Osteocyte (in vitro differentiated cells): ENCODE results near the gene ANGPTL7. TPM values are rescaled to one million over a fixed set of nuclear protein-coding genes. Genes with fewer than 3 reads are reported as not detected.

ENCODE experiments used
- DNase-seq: peaks from one replicate; pipeline ENCODE4 v3.0.0; 2021; ENCODE audit warnings: mixed read lengths; ENCODE audit not compliant: unreplicated experiment; ENCODE audit errors: extremely low spot score
- H3K27ac Mint-ChIP-seq: one replicate; pipeline ENCODE4 v1.8.0; 2021; ENCODE audit warnings: mild to moderate bottlenecking, mixed read lengths; ENCODE audit not compliant: unreplicated experiment
- H3K27me3 Mint-ChIP-seq: one replicate; pipeline ENCODE4 v1.8.0; 2021; ENCODE audit warnings: mixed read lengths; ENCODE audit not compliant: unreplicated experiment
- H3K36me3 Mint-ChIP-seq: one replicate; pipeline ENCODE4 v1.8.0; 2021; ENCODE audit warnings: mixed read lengths; ENCODE audit not compliant: unreplicated experiment
- H3K4me1 Mint-ChIP-seq: one replicate; pipeline ENCODE4 v1.8.0; 2021; ENCODE audit warnings: mixed read lengths; ENCODE audit not compliant: unreplicated experiment
- H3K4me3 Mint-ChIP-seq: one replicate; pipeline ENCODE4 v1.8.0; 2021; ENCODE audit warnings: mild to moderate bottlenecking, moderate library complexity, mixed read lengths; ENCODE audit not compliant: unreplicated experiment
- H3K9me3 Mint-ChIP-seq: one replicate; pipeline ENCODE4 v1.8.0; 2021; ENCODE audit warnings: mixed read lengths; ENCODE audit not compliant: unreplicated experiment
- CTCF ChIP-seq: fragments of 200-600 bp; sonication (generic); IDR thresholded peaks from 2 replicates; pipeline ENCODE4 v1.5.0; 2021; ENCODE audit warnings: antibody characterized with exemption, mild to moderate bottlenecking, moderate library complexity
- total RNA-seq: library from RNA; stranded (reverse); gene quantifications from 2 replicates; pipeline ENCODE4 v1.2.1, GENCODE V29; 2021

Gene ANGPTL7
- total RNA-seq, 1 donor from 2014 or later: not detected

GRCh38 chr1:11151826-11152612 lies 37.1 kb upstream of the ANGPTL7 start:
- Mint-ChIP-seq H3K9me3 (no peaks in the 10 kb centered on the region), H3K36me3 (peaks cover 23% of the 10 kb centered on the region), H3K27me3 (no peaks in the 10 kb centered on the region), H3K4me1 (peaks cover 22% of the 10 kb centered on the region), H3K4me3 (no peak overlapping the region), H3K27ac (no peak overlapping the region)
- DNase-seq: no peak
- TF ChIP-seq CTCF: no peak

- no peak for TF ChIP-seq CTCF
- Mint-ChIP-seq H3K4me3 (no peak overlapping the region), H3K27me3 (no peaks in the 10 kb centered on the region), H3K27ac (no peak overlapping the region), H3K36me3 (peaks cover 21% of the 10 kb centered on the region), H3K4me1 (peaks cover 27% of the 10 kb centered on the region), H3K9me3 (no peaks in the 10 kb centered on the region)
- no peak for DNase-seq
Measured at GRCh38 chr1:11152755-11153154, 36.4 kb upstream of the ANGPTL7 start.

GRCh38 chr1:11153184-11153583 lies 36.0 kb upstream of the ANGPTL7 start:
- DNase-seq: no peak
- peaks cover 31% of the 10 kb centered on the region for H3K4me1 Mint-ChIP-seq
- H3K27me3 Mint-ChIP-seq: no peaks in the 10 kb centered on the region
- no peak overlapping the region for H3K4me3 Mint-ChIP-seq
- TF ChIP-seq CTCF: no peak
- no peaks in the 10 kb centered on the region for H3K9me3 Mint-ChIP-seq
- peaks cover 20% of the 10 kb centered on the region for H3K36me3 Mint-ChIP-seq
- H3K27ac Mint-ChIP-seq: no peak overlapping the region

GRCh38 chr1:11156441-11156840 lies 32.7 kb upstream of the ANGPTL7 start:
- Mint-ChIP-seq H3K27me3 (no peaks in the 10 kb centered on the region), H3K4me1 (peaks cover 45% of the 10 kb centered on the region), H3K27ac (no peak overlapping the region), H3K36me3 (peaks cover 24% of the 10 kb centered on the region), H3K4me3 (no peak overlapping the region), H3K9me3 (no peaks in the 10 kb centered on the region)
- no peak for TF ChIP-seq CTCF
- no peak for DNase-seq

- no peak overlapping the region for H3K4me3 Mint-ChIP-seq
- H3K27ac Mint-ChIP-seq: peak overlapping the region; percentile 92
- TF ChIP-seq CTCF: no peak
- no peaks in the 10 kb centered on the region for H3K27me3 Mint-ChIP-seq
- H3K9me3 Mint-ChIP-seq: no peaks in the 10 kb centered on the region
- no peak for DNase-seq
- peaks cover 40% of the 10 kb centered on the region for H3K4me1 Mint-ChIP-seq
- H3K36me3 Mint-ChIP-seq: peaks cover 28% of the 10 kb centered on the region
Measured at GRCh38 chr1:11156963-11157362, 32.2 kb upstream of the ANGPTL7 start.
